Endothelial cell of umbilical vein (primary cell): ENCODE results near the gene VMP1. TPM values are rescaled to one million over a fixed set of nuclear protein-coding genes. Genes with fewer than 3 reads are reported as not detected.
A peak's percentile ranks its signal among the peaks of the same experiment; 100 is the strongest.

Experiments used
- BruUV-seq: library from RNA; stranded (reverse); fragments of 400-500 nt; replicated peaks from 2 replicates; lab custom pipeline; 2021; lab: Mats Ljungman, UMichigan
- CTCF ChIA-PET: fragments of 300-600, 350-600 bp; sonication (Branson Sonifier 250); formaldehyde crosslinking; loops from one replicate; lab custom pipeline; 2021; ENCODE audit warnings: antibody characterized with exemption, inconsistent platforms; lab: Charles Lee
- POLR2A ChIA-PET: fragments of 300-600, 350-600 bp; sonication (Branson Sonifier 250); formaldehyde crosslinking; loops from one replicate; lab custom pipeline; 2021; ENCODE audit warnings: antibody characterized with exemption, inconsistent platforms; lab: Charles Lee
- DNase-seq: peaks from one replicate; pipeline ENCODE4 v3.0.0-alpha.2; 2011; ENCODE audit warnings: low read depth, low spot score
- FAIRE-seq: peaks from 2 replicates; lab custom pipeline; 2011; peaks lifted over from hg19 to GRCh38; lab: Jason Lieb, UNC
- H2AFZ ChIP-seq: 2 replicates; pipeline ENCODE4 v1.6.0; 2012; ENCODE audit warnings: low read depth, low read length, control low read depth, inconsistent platforms
- H3K27ac ChIP-seq: 2 replicates; pipeline ENCODE4 v1.5.1; 2011; ENCODE audit warnings: low read depth, mild to moderate bottlenecking, control low read depth, low read length, moderate library complexity; ENCODE audit not compliant: insufficient read depth
- H3K27me3 ChIP-seq, 2 experiments: 2 replicates each; pipeline versions ENCODE4 v1.6.0 to v1.6.1; 2011; ENCODE audit warnings: low read length in 2 of 2, mixed read lengths in 1 of 2; ENCODE audit not compliant: control insufficient read depth in 2 of 2, insufficient read depth in 2 of 2
- H3K36me3 ChIP-seq, 2 experiments: 2 replicates in 1 of 2; 3 replicates in 1 of 2; pipeline ENCODE4 v1.5.1; 2011; ENCODE audit warnings: low read length in 2 of 2, mild to moderate bottlenecking in 1 of 2, moderate library complexity in 1 of 2; ENCODE audit not compliant: control insufficient read depth in 2 of 2, insufficient read depth in 2 of 2; ENCODE audit errors: extremely low read depth in 1 of 2
- H3K4me1 ChIP-seq: 3 replicates; pipeline ENCODE4 v1.5.1; 2011; ENCODE audit warnings: mild to moderate bottlenecking, low read length; ENCODE audit not compliant: control insufficient read depth, insufficient read depth; ENCODE audit errors: extremely low read depth
- H3K4me2 ChIP-seq: 2 replicates; pipeline ENCODE4 v1.6.1; 2011; ENCODE audit warnings: low read length, control low read depth, mixed read lengths; ENCODE audit not compliant: insufficient read depth
- H3K4me3 ChIP-seq, 3 experiments: fragments of 200-600 bp in 1 of 3; sonication (generic), shearing (Covaris generic) in 1 of 3; replicated peaks in 1 of 3; 2 replicates each; pipeline ENCODE4 v1.5.1; 2011 to 2016; ENCODE audit warnings: control low read depth in 3 of 3, low read length in 3 of 3, mild to moderate bottlenecking in 2 of 3, inconsistent platforms in 1 of 3, low read depth in 1 of 3, moderate library complexity in 1 of 3; ENCODE audit not compliant: insufficient read depth in 1 of 3
- H3K79me2 ChIP-seq: 2 replicates; pipeline ENCODE4 v1.6.0; 2012; ENCODE audit warnings: low read length, inconsistent platforms; ENCODE audit not compliant: control insufficient read depth, insufficient read depth
- H3K9ac ChIP-seq: replicated peaks from 2 replicates; pipeline ENCODE3; 2011; ENCODE audit warnings: low read length, control low read depth; ENCODE audit not compliant: insufficient read depth; ENCODE audit errors: extremely low read depth
- H3K9me1 ChIP-seq: replicated peaks from 3 replicates; pipeline ENCODE4 v1.6.0; 2011; ENCODE audit warnings: mild to moderate bottlenecking, low read length; ENCODE audit not compliant: control insufficient read depth, insufficient read depth; ENCODE audit errors: extremely low read depth
- H3K9me3 ChIP-seq: replicated peaks from 2 replicates; pipeline ENCODE4 v1.5.1; 2012; ENCODE audit warnings: low read length, inconsistent platforms; ENCODE audit not compliant: control insufficient read depth, insufficient read depth
- H4K20me1 ChIP-seq: replicated peaks from 2 replicates; pipeline ENCODE3; 2011; ENCODE audit warnings: mild to moderate bottlenecking, low read length; ENCODE audit not compliant: control insufficient read depth, insufficient read depth; ENCODE audit errors: extremely low read depth
- EZH2 ChIP-seq: IDR thresholded peaks from 2 replicates; pipeline ENCODE4 v1.6.1; 2012; ENCODE audit warnings: borderline replicate concordance, low read depth, mild to moderate bottlenecking, moderate library complexity, low read length, inconsistent platforms; ENCODE audit not compliant: severe bottlenecking
- FOS ChIP-seq: IDR thresholded peaks from 2 replicates; pipeline ENCODE4 v1.6.1; 2011; ENCODE audit warnings: mild to moderate bottlenecking, low read length, moderate library complexity, borderline replicate concordance; ENCODE audit not compliant: insufficient read depth
- GATA2 ChIP-seq: IDR thresholded peaks from 2 replicates; pipeline ENCODE4 v1.7.0; 2011; ENCODE audit warnings: low read depth, mild to moderate bottlenecking, moderate library complexity, mixed read lengths, low read length; ENCODE audit not compliant: insufficient read length, insufficient read depth
- JUN ChIP-seq: IDR thresholded peaks from 2 replicates; pipeline ENCODE4 v1.6.1; 2011; ENCODE audit warnings: borderline replicate concordance, low read depth; ENCODE audit not compliant: insufficient read length, insufficient read depth
- MYC ChIP-seq: IDR thresholded peaks from one replicate; pipeline ENCODE4 v1.6.1; 2011; ENCODE audit warnings: mild to moderate bottlenecking, low read depth, low read length
- POLR2A ChIP-seq: IDR thresholded peaks from 2 replicates; pipeline ENCODE4 v1.6.1; 2012; ENCODE audit warnings: low read depth, mild to moderate bottlenecking, control low read depth, low read length
- POLR2AphosphoS5 ChIP-seq: IDR thresholded peaks from 2 replicates; pipeline ENCODE4 v1.6.1; 2012; ENCODE audit warnings: low read depth, mild to moderate bottlenecking, control low read depth, low read length, moderate library complexity; ENCODE audit not compliant: insufficient read depth
- dilution Hi-C: fragments of 300-500 bp; cut with MboI; formaldehyde crosslinking; loops from one replicate; pipeline ENCODE4 v1.15.0; 2019; ENCODE audit warnings: low sequenced_read_pairs; ENCODE audit not compliant: extremely low pct_ligation_motif_present
- intact Hi-C: fragments of 100-400 bp; cut with micrococcal nuclease; formaldehyde crosslinking; loops from one replicate; pipeline ENCODE4 v1.10.0; 2022
- polyA plus RNA-seq, 4 experiments: library from polyadenylated mRNA; depleted of rRNA in 3 of 4; stranded (reverse) in 3 of 4; unstranded in 1 of 4; fragments of >200 nt; gene quantifications; 2 replicates each; pipeline versions ENCODE4 v1.2.1 to v1.2.3, GENCODE V29; 2011 to 2012; ENCODE audit warnings: missing spikeins in 1 of 4
- total RNA-seq: library from RNA; stranded (reverse); gene quantifications from 2 replicates; pipeline ENCODE4 v1.2.3, GENCODE V29; 2021
- TF ChIP-seq, protein P1 (sequence below): IDR thresholded peaks from 2 replicates; pipeline ENCODE4 v1.6.1; 2011; ENCODE audit not compliant: insufficient read depth, insufficient read length
- TF ChIP-seq, protein P2 (sequence below), 2 donors: IDR thresholded peaks; 1 replicate in 1 of 2; 2 replicates in 1 of 2; pipeline ENCODE4 v1.5.1; 2011; ENCODE audit warnings: low read length in 2 of 2, mild to moderate bottlenecking in 2 of 2, moderate library complexity in 2 of 2, control low read depth in 1 of 2, inconsistent platforms in 1 of 2, low read depth in 1 of 2; ENCODE audit not compliant: insufficient read depth in 1 of 2; ENCODE audit errors: extremely low read depth in 1 of 2

The VMP1 gene
- total and polyA plus RNA-seq, 2 donors (not counting 3 experiments of a cell fraction or from before 2014, with no cell fraction given) = 138 to 270 TPM

GRCh38 chr17:59832883-59833379 is 125.5 kb downstream of the VMP1 start:
- Histone ChIP-seq H3K9me3 (no peaks in the 10 kb centered on the region), H3K4me1 (peaks cover 43% of the 10 kb centered on the region), H2AFZ (no peak overlapping the region), H3K79me2 (peaks cover 17% of the 10 kb centered on the region), H3K4me3 (no peak overlapping the region), H3K9me1 (no peaks in the 10 kb centered on the region), H3K4me2 (no peak overlapping the region), H4K20me1 (no peaks in the 10 kb centered on the region), H3K27me3 (no peaks in the 10 kb centered on the region), H3K36me3 (no peaks in the 10 kb centered on the region), H3K9ac (no peak overlapping the region), H3K27ac (no peak overlapping the region)
- DNase-seq = peak; percentile 46
- CTCF ChIA-PET = interaction anchor here (0.9 to 1.6 kb wide), 5 partner anchors 24 to 84 kb away, joined by 3 to 7 read pairs (median 3); no protein-coding TSS in a partner anchor
- POLR2A ChIA-PET = interaction anchor here (0.8 to 1.6 kb wide), 3 partner anchors 11 to 78 kb away, joined by 5 to 10 read pairs (median 7); no protein-coding TSS in a partner anchor
- dilution Hi-C loops (no loop called here), intact Hi-C loops (no loop called here)
- no peak for FAIRE-seq
- TF ChIP-seq MYC (no peak), JUN (peak; percentile 37)
- BruUV-seq = no TSS peak

DNA sequence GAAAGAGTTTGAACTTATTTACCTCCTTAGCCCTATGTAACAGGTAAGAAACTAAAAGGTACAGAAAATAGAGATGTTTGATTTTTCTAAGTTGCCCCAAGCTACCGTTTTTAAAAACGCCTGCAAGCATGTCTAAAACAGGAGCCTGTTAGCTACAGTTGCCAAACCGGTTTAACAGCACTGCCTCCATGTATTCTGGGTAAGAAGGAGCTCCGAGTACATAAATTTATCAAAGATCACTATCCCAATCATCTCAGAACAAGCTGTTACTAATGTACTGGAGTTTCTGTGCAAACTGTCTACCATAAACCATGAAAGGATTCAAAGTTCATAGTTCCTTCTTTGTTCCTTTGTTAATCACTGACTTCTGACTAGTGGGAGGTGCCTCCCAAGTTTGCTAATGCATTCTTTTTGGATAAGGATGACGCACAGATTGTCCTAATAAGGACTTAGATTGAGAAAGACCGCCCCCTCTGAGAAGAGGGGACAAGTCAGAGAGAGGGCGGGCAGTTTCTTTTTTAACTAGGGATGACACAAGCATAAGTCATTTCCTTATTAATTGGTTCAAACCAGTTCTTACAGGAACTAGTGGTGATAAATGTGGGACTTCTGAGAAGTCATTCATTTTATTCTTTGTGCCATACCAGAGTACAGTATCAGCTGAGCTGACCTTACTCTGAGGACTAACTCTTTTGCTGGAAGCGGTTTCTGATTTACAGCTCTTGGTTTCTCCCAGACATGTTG is 130.0 kb downstream of the VMP1 start:
- dilution Hi-C loops (no loop called here), intact Hi-C loops (loop anchor here (1.0 kb wide), 5 partner anchors 8 to 81 kb away; no protein-coding TSS in a partner anchor)
- H3K79me2 ChIP-seq = peaks cover 44% of the 10 kb centered on the region
- CTCF ChIA-PET = interaction anchor here (0.7 to 8.5 kb wide), 7 partner anchors 8 to 88 kb away, joined by 3 to 110 read pairs (median 5); no protein-coding TSS in a partner anchor
- H3K27ac ChIP-seq = peak overlapping the region; percentile 100
- TF ChIP-seq, protein P1, sequence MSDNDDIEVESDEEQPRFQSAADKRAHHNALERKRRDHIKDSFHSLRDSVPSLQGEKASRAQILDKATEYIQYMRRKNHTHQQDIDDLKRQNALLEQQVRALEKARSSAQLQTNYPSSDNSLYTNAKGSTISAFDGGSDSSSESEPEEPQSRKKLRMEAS = no peak
- TF ChIP-seq GATA2 (peak; percentile 50), EZH2 (no peak), POLR2A (peak; percentile 100), FOS (peak; percentile 94), MYC (no peak), JUN (peak; percentile 96), POLR2AphosphoS5 (peak; percentile 99)
- TF ChIP-seq, protein P2, sequence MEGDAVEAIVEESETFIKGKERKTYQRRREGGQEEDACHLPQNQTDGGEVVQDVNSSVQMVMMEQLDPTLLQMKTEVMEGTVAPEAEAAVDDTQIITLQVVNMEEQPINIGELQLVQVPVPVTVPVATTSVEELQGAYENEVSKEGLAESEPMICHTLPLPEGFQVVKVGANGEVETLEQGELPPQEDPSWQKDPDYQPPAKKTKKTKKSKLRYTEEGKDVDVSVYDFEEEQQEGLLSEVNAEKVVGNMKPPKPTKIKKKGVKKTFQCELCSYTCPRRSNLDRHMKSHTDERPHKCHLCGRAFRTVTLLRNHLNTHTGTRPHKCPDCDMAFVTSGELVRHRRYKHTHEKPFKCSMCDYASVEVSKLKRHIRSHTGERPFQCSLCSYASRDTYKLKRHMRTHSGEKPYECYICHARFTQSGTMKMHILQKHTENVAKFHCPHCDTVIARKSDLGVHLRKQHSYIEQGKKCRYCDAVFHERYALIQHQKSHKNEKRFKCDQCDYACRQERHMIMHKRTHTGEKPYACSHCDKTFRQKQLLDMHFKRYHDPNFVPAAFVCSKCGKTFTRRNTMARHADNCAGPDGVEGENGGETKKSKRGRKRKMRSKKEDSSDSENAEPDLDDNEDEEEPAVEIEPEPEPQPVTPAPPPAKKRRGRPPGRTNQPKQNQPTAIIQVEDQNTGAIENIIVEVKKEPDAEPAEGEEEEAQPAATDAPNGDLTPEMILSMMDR (IDR thresholded peaks at IDR 0.05; ENCODE audit: extremely low read depth in 1 of 2, insufficient read depth in 1 of 2, low read depth in 1 of 2, low read length in 2 of 2) = no peak
- H3K36me3 ChIP-seq = peaks cover 5 to 14% of the 10 kb centered on the region in 2 experiments
- BruUV-seq = TSS peak; percentile 80
- H3K9ac ChIP-seq = peak overlapping the region; percentile 100
- no peak overlapping the region for H2AFZ ChIP-seq
- DNase-seq (peak; percentile 99), FAIRE-seq (peak; percentile 73)
- POLR2A ChIA-PET = interaction anchor here (0.5 to 12.6 kb wide), 27 partner anchors 8 to 951 kb away, joined by 3 to 224 read pairs (median 6); partner anchors contain the start of genes PTRH2 and VMP1
- H3K9me1 ChIP-seq = no peaks in the 10 kb centered on the region
- no peaks in the 10 kb centered on the region for H3K9me3 ChIP-seq
- H3K4me2 ChIP-seq = peak overlapping the region; percentile 53
- no peaks in the 10 kb centered on the region for H3K27me3 ChIP-seq
- H3K4me1 ChIP-seq = peaks cover 13% of the 10 kb centered on the region
- no peaks in the 10 kb centered on the region for H4K20me1 ChIP-seq
- peak overlapping the region; percentile 76 to 100 (median 99) for H3K4me3 ChIP-seq
